GM12872 (cell line): ENCODE data around the gene ZNF512.

Experiments used
- CTCF ChIP-seq: IDR thresholded peaks from 3 replicates; pipeline ENCODE4 v1.5.1; 2011; ENCODE audit warnings: low read depth, mild to moderate bottlenecking, low read length, moderate library complexity; ENCODE audit not compliant: insufficient read depth

The ZNF512 gene

GRCh38 chr2:27671235-27671634 lies 88.4 kb downstream of the ZNF512 start:
- TF ChIP-seq CTCF: no peak
